NCI-H2227 (cell line): ENCODE results near the gene TDRD9.
A peak's percentile ranks its signal among the peaks of the same experiment; 100 is the strongest.
"Not testable (repeated sequence)": the region's sequence is repeated elsewhere in the genome, so short reads cannot be mapped to it uniquely, and the experiment has no call there.

Experiments
- DNase-seq: peaks from one replicate; lab custom pipeline; 2025; ENCODE audit not compliant: unreplicated experiment; lab: John Stamatoyannopoulos, UW

Gene TDRD9

GRCh38 chr14:103892247-103892646, 36.0 kb upstream of the TDRD9 start:
- DNase-seq: no peak

DNA sequence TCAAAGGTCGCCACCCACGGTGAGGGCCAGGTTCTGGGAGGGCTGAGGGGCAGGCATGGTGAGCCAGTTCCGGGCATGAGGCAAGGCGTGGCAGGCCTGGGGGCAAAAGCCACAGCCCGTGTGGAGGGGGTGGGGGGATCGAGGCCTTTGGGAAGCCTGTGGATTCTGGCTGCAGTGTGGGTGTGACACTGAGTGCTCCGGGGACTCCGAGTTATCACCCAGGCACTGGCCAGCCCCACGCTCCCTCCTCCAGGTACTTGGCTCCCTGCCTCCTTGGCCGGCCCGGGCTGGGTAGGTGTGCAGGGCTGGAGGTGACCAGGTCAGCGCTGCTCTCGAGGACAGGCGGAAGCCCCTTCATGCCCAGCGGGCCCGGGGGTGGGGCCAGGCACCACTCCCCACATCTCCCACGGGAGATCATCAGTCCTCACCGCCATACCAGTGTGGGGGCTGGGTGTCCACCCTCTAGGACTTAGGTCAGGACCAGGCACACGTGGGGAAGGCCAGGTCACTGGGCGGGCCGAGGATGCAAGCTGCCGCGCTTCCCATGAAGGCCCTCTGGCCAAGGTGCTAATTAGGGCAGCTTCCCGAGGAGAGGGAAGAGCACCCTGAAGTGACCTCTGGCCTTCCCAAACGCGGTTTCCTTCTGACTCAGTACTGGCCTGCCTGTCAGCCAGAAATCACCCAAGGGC, 34.1 kb upstream of the TDRD9 start:
- DNase-seq: no peak

- no peak for DNase-seq
These were observed 33.6 kb upstream of the TDRD9 start for GRCh38 chr14:103894723-103895059.

DNA sequence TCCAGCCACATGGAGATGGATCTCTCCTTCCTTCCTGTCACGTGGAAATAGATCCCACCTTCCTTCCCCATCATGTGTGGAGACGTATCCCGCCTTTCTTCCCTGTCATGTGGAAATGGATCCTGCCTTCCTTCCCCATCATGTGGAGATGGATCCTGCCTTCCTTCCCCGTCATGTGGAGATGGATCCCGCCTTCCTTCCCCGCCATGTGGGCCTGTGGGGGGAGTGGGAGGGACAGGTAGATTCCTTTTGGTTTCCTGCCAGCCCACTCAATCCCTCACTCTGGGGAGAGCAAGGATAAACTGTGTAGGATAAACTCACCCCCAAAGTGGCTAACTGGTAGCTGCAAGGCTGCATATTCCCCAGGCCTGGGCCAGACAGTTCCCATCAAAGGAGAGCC, 31.7 kb upstream of the TDRD9 start:
- DNase-seq: peak; percentile 9

GRCh38 chr14:103897075-103897947, 30.9 kb upstream of the TDRD9 start:
- DNase-seq: no peak

GRCh38 chr14:103898204-103898603, 30.1 kb upstream of the TDRD9 start:
- no peak for DNase-seq

- DNase-seq: no peak
These were observed 29.5 kb upstream of the TDRD9 start for GRCh38 chr14:103898711-103899110.

GRCh38 chr14:103899316-103899715, 28.9 kb upstream of the TDRD9 start:
- no peak for DNase-seq

DNA sequence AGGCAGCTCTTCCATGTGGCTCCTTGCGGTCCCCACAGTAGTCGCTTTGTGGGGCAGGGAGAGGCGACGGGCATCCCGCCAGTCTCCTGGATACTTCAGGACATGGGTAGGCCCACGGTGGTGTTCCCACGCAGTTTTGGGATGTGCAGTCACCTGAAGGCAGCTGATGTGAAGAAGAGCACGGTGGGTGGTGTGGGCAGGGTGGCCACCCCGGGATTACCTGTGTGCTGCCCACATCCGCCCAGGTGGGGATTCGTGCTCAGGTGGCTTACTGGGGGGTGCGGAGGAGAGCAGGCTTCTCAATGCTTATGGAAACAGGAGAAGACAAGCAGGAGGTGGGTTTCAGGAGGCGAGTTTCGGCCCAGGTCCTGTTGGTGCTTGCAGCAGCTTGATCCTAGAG, 28.4 kb upstream of the TDRD9 start:
- no peak for DNase-seq

DNA sequence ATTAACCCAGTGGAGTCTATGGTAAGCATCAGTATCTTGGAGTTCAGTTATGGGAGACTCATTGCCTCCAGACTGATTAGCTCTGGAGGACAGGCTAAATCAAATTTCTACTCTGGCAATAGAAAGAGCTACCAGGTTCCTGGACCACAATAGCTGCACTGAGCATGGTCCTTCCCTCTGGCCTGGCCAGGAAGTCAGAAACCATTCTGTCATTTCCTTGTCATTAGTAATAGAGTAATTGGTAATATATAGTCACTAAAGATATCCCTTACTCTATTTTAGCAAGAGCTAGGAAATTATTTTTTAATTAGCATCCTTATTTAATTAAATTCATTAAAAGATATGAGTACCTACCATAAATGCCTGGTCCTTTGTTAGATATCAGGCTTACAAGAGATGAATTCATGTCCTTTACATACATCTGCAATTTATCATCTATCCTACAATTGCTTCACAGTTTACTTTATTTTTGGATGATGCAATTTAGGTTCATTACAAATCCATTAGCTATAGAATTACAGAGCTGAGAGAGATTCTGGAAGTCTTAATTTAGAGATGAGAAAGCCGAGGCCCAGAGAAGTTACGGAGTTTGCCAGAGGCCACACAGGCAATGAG, 23.7 kb upstream of the TDRD9 start:
- no peak for DNase-seq

- peak; percentile 27 for DNase-seq
These were observed 22.3 kb upstream of the TDRD9 start for GRCh38 chr14:103905842-103906456.

GRCh38 chr14:103908580-103908979, 19.7 kb upstream of the TDRD9 start:
- no peak for DNase-seq

GRCh38 chr14:103909531-103910261, 18.6 kb upstream of the TDRD9 start:
- DNase-seq: no peak

DNA sequence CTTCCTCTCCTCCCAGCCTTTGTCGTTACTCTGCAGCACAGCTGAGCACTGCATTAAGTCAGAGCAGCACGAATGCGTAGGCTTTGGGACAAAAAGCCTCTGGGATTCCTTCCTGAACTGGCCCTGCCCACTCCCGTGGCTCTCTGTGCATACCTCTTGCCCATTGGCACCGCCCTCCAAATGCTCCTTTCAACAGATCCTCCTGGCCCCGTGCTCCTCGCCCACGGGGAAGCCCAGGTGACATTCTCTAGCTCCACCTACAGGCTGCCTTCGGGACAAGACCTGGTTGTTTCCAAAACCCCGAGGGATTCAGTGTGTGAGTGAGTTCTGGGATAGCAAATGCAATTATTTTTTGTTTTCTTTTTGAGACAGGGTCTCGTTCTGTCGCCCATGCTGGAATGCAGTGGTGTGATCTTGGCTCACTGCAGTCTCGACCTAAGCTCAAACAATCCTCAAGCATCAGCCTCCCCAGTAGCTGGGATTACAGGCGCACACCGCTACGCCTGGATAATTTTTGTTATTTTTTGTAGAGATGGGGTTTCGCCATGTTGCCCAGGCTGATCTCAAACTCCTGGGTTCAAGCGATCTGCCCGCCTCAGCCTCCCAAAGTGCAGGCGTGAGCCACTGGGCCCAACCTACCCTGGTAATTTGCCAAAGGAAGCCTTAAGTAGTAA, 17.9 kb upstream of the TDRD9 start:
- peak; percentile 91 for DNase-seq

DNA sequence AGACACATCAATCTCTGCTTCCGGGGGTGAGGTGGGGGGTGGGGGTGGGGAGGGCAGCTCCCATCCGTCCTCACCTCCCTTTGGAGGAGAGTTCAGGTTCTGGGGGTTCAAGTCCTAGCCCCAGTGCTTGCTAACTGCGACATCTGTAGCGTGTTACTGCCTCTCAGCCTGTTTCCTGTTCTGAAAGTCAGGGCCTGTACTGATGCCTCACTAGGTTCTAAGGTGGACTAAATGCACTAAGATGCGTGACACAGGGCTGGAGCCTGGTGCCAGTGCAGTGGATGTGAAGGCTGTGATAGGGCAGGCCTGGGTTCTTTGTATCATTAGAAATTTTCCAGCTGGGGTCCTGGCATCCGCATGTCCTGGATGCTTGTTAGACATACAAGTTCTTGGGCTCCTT, 17.3 kb upstream of the TDRD9 start:
- no peak for DNase-seq

GRCh38 chr14:103915616-103916015, 12.6 kb upstream of the TDRD9 start:
- no peak for DNase-seq

- DNase-seq: no peak
These were observed 11.5 kb upstream of the TDRD9 start for GRCh38 chr14:103916636-103917262.

DNA sequence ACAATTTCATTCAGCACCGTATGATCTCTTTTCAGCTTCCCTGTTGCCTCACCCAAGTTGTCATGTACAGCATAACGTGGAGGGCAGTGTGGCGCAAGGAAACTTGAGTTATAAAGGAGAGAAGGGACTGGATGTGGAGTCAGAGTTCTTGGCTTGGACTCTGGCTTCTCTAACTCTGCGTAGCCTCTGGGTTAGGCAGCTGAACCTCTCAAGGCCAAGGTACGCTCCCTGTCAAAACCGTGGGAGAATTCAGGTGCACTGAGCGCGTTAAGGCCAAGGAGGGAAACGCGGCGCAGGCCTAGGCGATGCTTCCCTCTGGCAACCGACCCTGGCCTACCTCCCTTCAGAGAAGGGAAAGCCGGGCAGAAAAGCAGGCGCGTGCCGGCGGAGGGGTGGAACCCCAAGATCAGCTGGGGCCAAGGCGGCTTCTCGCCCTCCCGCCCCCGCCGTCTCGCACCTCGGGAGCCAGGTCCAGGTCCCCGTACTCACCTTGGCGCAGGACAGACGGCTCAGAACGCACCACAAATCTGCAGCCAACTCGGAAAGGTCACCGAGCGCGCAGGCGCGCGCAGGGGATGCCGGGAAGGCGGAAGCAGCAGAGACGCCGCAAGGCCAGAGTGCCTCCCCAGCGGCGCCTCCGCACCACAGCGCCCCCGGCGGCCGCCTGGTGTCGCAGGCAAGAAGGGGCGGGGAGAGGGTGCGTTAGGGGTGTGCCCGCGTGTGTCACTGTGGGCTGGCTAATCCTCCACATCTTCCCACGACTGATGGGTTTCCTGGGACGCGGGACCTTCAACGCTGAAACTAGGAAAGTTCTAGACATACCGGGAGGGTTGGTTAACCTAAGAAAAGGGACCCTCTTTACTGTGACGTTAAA, 7.0 kb upstream of the TDRD9 start:
- DNase-seq: peak; percentile 95

DNA sequence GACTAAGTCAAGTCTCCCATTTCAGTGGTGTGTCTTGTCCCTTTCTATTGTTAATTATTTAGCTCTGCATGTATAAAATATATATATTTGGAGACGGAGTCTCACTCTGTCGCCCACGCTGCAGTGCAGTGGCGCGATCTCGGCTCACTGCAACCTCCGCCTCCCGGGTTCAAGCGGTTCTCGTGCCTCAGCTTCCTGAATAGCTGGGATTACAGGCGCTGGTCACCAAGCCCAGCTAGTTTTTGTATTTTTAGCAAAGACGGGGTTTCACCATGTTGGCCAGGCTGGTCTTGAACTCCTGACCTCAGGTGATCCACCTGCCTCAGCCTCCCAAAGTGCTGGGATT, 6.4 kb upstream of the TDRD9 start:
- not testable (repeated sequence) for DNase-seq
